B cell (primary cell): ENCODE measurements around the gene ARHGAP26. TPM values are rescaled to one million over a fixed set of nuclear protein-coding genes. Genes with fewer than 3 reads are reported as not detected.

Source experiments
- ATAC-seq: fragments of 200-7000 bp; cut with Tn5 transposase; one replicate; pipeline ENCODE4 v1.10.0; 2021; ENCODE audit warnings: low read depth, mild to moderate bottlenecking, moderate number of reproducible peaks, moderate library complexity
- CTCF ChIA-PET: fragments of 350-600 bp; sonication (Branson Sonifier 250); formaldehyde crosslinking; loops from one replicate; lab custom pipeline; 2021; ENCODE audit warnings: antibody characterized with exemption, inconsistent platforms; lab: Charles Lee
- POLR2A ChIA-PET: fragments of 350-600 bp; sonication (Branson Sonifier 250); formaldehyde crosslinking; loops from one replicate; lab custom pipeline; 2021; ENCODE audit warnings: antibody characterized with exemption; lab: Charles Lee
- DNase-seq: peaks from one replicate; pipeline ENCODE4 v3.0.0; 2013
- H2AFZ ChIP-seq: 2 replicates; pipeline ENCODE4 v1.6.1; 2012; ENCODE audit warnings: mild to moderate bottlenecking, low read depth, low read length; ENCODE audit not compliant: insufficient read depth, poor library complexity, severe bottlenecking
- H3K27ac ChIP-seq, 2 donors: 1 replicate in 1 of 2; 2 replicates in 1 of 2; pipeline ENCODE4 v1.5.1; 2012 to 2013; ENCODE audit warnings: low read length in 2 of 2, mild to moderate bottlenecking in 2 of 2, moderate library complexity in 1 of 2
- H3K27me3 ChIP-seq, 4 experiments: fragments of 200-600 bp in 1 of 4; sonication (generic) in 1 of 4; replicated peaks in 1 of 4; 1 replicate in 2 of 4; 2 replicates in 2 of 4; pipeline versions ENCODE4 v1.6.1 to v1.7.0; 2013 to 2016; ENCODE audit warnings: low read length in 3 of 4, mild to moderate bottlenecking in 2 of 4, mixed read lengths in 1 of 4, moderate library complexity in 1 of 4; ENCODE audit not compliant: insufficient read depth in 4 of 4, control insufficient read depth in 3 of 4; ENCODE audit errors: control extremely low read depth in 1 of 4
- H3K36me3 ChIP-seq, 2 experiments: replicated peaks in 1 of 2; 1 replicate in 1 of 2; 2 replicates in 1 of 2; pipeline versions ENCODE4 v1.6.1 to v1.7.1; 2013; ENCODE audit warnings: low read length in 1 of 2; ENCODE audit not compliant: insufficient read depth in 2 of 2, control insufficient read depth in 1 of 2; ENCODE audit errors: control extremely low read depth in 1 of 2, extremely low read depth in 1 of 2
- H3K4me1 ChIP-seq, 2 donors: fragments of 200-600 bp in 1 of 2; sonication (generic) in 1 of 2; 1 replicate in 1 of 2; 2 replicates in 1 of 2; pipeline versions ENCODE4 v1.5.1 to v1.6.1; 2013 to 2017; ENCODE audit warnings: low read length in 2 of 2; ENCODE audit not compliant: control insufficient read depth in 2 of 2, insufficient read depth in 2 of 2
- H3K4me2 ChIP-seq: replicated peaks from 2 replicates; pipeline ENCODE3; 2012; ENCODE audit warnings: mild to moderate bottlenecking, low read depth, low read length; ENCODE audit not compliant: poor library complexity, severe bottlenecking
- H3K4me3 ChIP-seq, 5 experiments: fragments of 200-600 bp in 1 of 5; sonication (generic) in 1 of 5; 1 replicate in 3 of 5; 2 replicates in 2 of 5; pipeline versions ENCODE4 v1.5.1 to v1.7.0; 2011 to 2016; ENCODE audit warnings: low read length in 4 of 5, mild to moderate bottlenecking in 4 of 5, low read depth in 2 of 5, control low read depth in 1 of 5, moderate library complexity in 1 of 5; ENCODE audit not compliant: insufficient read depth in 1 of 5; ENCODE audit errors: control extremely low read depth in 1 of 5, extremely low read depth in 1 of 5
- H3K79me2 ChIP-seq: fragments of 200-600 bp; sonication (generic); one replicate; pipeline ENCODE4 v1.6.0; 2016; ENCODE audit warnings: low read length; ENCODE audit not compliant: control insufficient read depth, insufficient read depth
- H3K9ac ChIP-seq: fragments of 200-600 bp; sonication (generic); 2 replicates; pipeline ENCODE4 v1.6.1; 2017; ENCODE audit warnings: mild to moderate bottlenecking, low read length, moderate library complexity
- H3K9me3 ChIP-seq, 3 donors: one replicate each; pipeline versions ENCODE4 v1.6.1 to v1.7.1; 2013; ENCODE audit warnings: low read length in 2 of 3; ENCODE audit not compliant: control insufficient read depth in 2 of 3, insufficient read depth in 1 of 3; ENCODE audit errors: control extremely low read depth in 1 of 3
- H4K20me1 ChIP-seq: 2 replicates; pipeline ENCODE4 v1.6.0; 2012; ENCODE audit warnings: mild to moderate bottlenecking, low read length; ENCODE audit not compliant: insufficient read depth, control insufficient read depth, poor library complexity, severe bottlenecking
- H3K27ac Mint-ChIP-seq: one replicate; pipeline ENCODE4 v1.8.0; 2021; ENCODE audit warnings: mixed read lengths
- H3K27me3 Mint-ChIP-seq: one replicate; pipeline ENCODE4 v1.8.0; 2021; ENCODE audit warnings: mixed read lengths
- H3K4me1 Mint-ChIP-seq: one replicate; pipeline ENCODE4 v1.8.0; 2021; ENCODE audit warnings: mixed read lengths
- H3K4me3 Mint-ChIP-seq: one replicate; pipeline ENCODE4 v1.8.0; 2021; ENCODE audit warnings: mixed read lengths
- H3K9me3 Mint-ChIP-seq: one replicate; pipeline ENCODE4 v1.8.0; 2022; ENCODE audit warnings: mixed read lengths; ENCODE audit not compliant: insufficient read depth
- EZH2 ChIP-seq: IDR thresholded peaks from 2 replicates; pipeline ENCODE4 v1.6.1; 2012; ENCODE audit warnings: borderline replicate concordance, low read depth, mild to moderate bottlenecking, moderate library complexity, low read length; ENCODE audit not compliant: insufficient read depth, poor library complexity, severe bottlenecking
- WGBS: methylation state at CpG from one replicate; pipeline ENCODE4 v1.1.5; 2013; ENCODE audit warnings: missing lambda C conversion rate; ENCODE audit not compliant: insufficient coverage; 5-methylcytosine and 5-hydroxymethylcytosine counted together
- intact Hi-C: fragments of 100-400 bp; cut with micrococcal nuclease; formaldehyde crosslinking; loops from one replicate; pipeline ENCODE4 v1.10.0; 2022
- polyA plus RNA-seq: library from polyadenylated mRNA; depleted of rRNA; stranded (reverse); fragments of >200 nt; gene quantifications from 2 replicates; pipeline ENCODE4 v1.2.3, GENCODE V29; 2012
- total RNA-seq, 2 donors: library from RNA; stranded (reverse); fragments of 120-200 nt in 1 of 2; gene quantifications; 1 replicate in 1 of 2; 2 replicates in 1 of 2; pipeline versions ENCODE4 v1.2.3 to v1.2.4, GENCODE V29; 2013 to 2022
- TF ChIP-seq, protein P1 (sequence below): fragments of 200-600 bp; IDR thresholded peaks from one replicate; pipeline ENCODE4 v1.8.0; 2022; ENCODE audit warnings: antibody characterized with exemption, mild to moderate bottlenecking

ARHGAP26 gene
- total and polyA plus RNA-seq, 2 donors (not counting 1 experiment from before 2014, with no cell fraction given): 1.8 to 22.5 TPM

DNA sequence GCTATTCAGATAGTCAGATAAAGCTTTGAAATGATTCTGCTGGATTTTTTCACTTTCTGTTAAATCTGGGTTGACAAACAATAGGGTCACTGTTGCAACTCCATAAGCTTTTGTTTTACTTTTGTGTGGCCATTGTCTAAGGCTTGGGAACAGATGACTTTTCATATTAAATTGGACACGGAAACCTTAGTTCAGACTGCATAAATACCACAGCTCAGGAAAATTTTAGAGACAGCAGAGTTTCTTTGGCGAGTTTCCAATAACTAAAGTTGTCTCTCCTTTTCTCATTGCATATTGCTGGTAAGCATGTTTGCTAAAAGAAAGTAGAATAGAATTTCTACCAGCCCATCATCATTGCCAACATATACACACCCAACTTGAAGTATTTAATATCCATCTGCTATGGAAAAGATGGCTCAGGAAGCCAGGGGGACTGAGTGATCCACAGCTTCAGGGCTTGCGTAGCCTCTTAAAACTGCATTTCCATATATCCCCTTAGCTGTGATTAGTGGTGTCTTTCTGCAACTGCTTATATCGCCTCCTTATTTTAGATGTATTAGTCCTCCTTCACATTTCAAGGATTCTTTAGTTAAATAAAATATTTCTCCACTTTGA, 168.2 kb downstream of the ARHGAP26 start:
- Histone ChIP-seq H3K79me2 (no peaks in the 10 kb centered on the region), H3K4me1 (peaks cover 8 to 9% of the 10 kb centered on the region in 2 donors), H4K20me1 (no peaks in the 10 kb centered on the region), H3K4me3 (no peak overlapping the region), H3K4me2 (no peak overlapping the region), H3K27me3 (no peaks in the 10 kb centered on the region), H2AFZ (no peak overlapping the region), H3K9ac (no peak overlapping the region), H3K36me3 (no peaks in the 10 kb centered on the region), H3K27ac (no peak overlapping the region), H3K9me3 (no peaks in the 10 kb centered on the region)
- Mint-ChIP-seq H3K4me3 (no peak overlapping the region), H3K9me3 (peaks cover 2% of the 10 kb centered on the region), H3K27ac (no peak overlapping the region), H3K4me1 (peaks cover 18% of the 10 kb centered on the region), H3K27me3 (no peaks in the 10 kb centered on the region)
- no peak for DNase-seq
- no peak for ATAC-seq
- ChIA-PET POLR2A (no interaction called here), CTCF (interaction anchor here (1.0 kb wide), 1 partner anchor 887 kb away, joined by 4 read pairs; no protein-coding TSS in a partner anchor)
- WGBS: 43% methylated on average over 1 of the region's 4 CpGs
- intact Hi-C loops: no loop called here
- TF ChIP-seq EZH2: no peak
- TF ChIP-seq, protein P1, sequence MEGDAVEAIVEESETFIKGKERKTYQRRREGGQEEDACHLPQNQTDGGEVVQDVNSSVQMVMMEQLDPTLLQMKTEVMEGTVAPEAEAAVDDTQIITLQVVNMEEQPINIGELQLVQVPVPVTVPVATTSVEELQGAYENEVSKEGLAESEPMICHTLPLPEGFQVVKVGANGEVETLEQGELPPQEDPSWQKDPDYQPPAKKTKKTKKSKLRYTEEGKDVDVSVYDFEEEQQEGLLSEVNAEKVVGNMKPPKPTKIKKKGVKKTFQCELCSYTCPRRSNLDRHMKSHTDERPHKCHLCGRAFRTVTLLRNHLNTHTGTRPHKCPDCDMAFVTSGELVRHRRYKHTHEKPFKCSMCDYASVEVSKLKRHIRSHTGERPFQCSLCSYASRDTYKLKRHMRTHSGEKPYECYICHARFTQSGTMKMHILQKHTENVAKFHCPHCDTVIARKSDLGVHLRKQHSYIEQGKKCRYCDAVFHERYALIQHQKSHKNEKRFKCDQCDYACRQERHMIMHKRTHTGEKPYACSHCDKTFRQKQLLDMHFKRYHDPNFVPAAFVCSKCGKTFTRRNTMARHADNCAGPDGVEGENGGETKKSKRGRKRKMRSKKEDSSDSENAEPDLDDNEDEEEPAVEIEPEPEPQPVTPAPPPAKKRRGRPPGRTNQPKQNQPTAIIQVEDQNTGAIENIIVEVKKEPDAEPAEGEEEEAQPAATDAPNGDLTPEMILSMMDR: no peak

DNA sequence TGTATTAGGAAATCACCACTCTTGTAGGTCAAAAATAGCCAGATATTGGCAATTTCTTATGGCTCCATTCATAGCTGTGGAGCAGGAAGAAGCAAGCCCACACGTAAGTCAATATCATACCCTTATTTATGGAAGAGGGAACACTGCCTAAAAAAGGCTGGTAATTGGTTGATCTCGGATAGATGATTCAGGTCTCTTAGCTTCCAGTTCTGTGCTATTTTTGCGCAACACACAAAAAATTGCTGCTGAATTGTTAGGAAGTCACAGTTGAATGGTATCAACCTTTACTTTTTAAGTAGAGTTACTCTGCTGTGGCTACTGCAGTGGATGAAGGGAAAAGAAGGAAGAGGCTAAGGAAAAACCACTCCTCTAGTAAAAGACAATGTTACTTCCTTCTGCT, 168.8 kb downstream of the ARHGAP26 start:
- no peaks in the 10 kb centered on the region for H3K36me3 ChIP-seq
- Mint-ChIP-seq H3K9me3 (peaks cover 2% of the 10 kb centered on the region), H3K27ac (no peak overlapping the region), H3K4me3 (no peak overlapping the region), H3K4me1 (peaks cover 18% of the 10 kb centered on the region), H3K27me3 (no peaks in the 10 kb centered on the region)
- WGBS: no CpG with 5 or more reads among the region's 3 CpGs
- DNase-seq: no peak
- ChIA-PET POLR2A (no interaction called here), CTCF (interaction anchor here (1.0 kb wide), 1 partner anchor 886 kb away, joined by 4 read pairs; no protein-coding TSS in a partner anchor)
- no peaks in the 10 kb centered on the region for H4K20me1 ChIP-seq
- H2AFZ ChIP-seq: no peak overlapping the region
- no peak overlapping the region for H3K27ac ChIP-seq
- H3K79me2 ChIP-seq: no peaks in the 10 kb centered on the region
- intact Hi-C loops: no loop called here
- no peak for ATAC-seq
- H3K4me3 ChIP-seq: no peak overlapping the region
- H3K4me2 ChIP-seq: no peak overlapping the region
- H3K4me1 ChIP-seq: peaks cover 8 to 9% of the 10 kb centered on the region in 2 donors
- no peaks in the 10 kb centered on the region for H3K9me3 ChIP-seq
- no peaks in the 10 kb centered on the region for H3K27me3 ChIP-seq
- TF ChIP-seq, protein P1: no peak
- no peak for TF ChIP-seq EZH2
- no peak overlapping the region for H3K9ac ChIP-seq
